HS-5 (cell line): ENCODE results near the gene UTP15.

ENCODE experiments used
- DNase-seq: peaks from one replicate; pipeline ENCODE4 v3.0.0-alpha.2; 2012; ENCODE audit warnings: low read depth

UTP15 gene

GRCh38 chr5:73623060-73623459 lies 57.5 kb downstream of the UTP15 start:
- DNase-seq = no peak

DNA sequence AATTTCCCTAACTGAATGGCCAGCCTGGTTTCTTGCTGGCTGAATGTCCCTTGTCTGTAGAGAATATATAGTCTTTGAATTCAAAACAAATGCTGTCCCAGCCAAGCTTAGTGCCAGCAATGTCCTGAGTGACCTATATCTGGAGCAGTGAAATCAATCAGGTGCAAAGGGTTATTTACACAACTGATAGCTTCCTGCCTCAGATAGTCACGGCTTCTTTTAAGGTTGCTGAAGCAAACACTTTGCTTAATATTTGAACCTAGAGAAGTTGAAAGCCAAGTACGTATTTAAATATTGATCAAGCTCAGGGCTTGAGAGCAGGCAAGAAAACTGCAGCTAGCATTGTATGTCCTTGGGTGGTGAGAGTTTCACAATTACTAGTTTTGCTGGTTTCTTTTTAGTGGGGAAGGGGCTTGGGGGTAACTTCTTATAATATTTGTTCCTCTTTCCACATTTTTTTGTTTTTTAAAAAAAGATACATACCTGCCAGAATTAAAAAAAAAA lies 58.4 kb downstream of the UTP15 start:
- DNase-seq = no peak

GRCh38 chr5:73624888-73625287 lies 59.3 kb downstream of the UTP15 start:
- DNase-seq = no peak

GRCh38 chr5:73625372-73625943 lies 59.9 kb downstream of the UTP15 start:
- no peak for DNase-seq

DNA sequence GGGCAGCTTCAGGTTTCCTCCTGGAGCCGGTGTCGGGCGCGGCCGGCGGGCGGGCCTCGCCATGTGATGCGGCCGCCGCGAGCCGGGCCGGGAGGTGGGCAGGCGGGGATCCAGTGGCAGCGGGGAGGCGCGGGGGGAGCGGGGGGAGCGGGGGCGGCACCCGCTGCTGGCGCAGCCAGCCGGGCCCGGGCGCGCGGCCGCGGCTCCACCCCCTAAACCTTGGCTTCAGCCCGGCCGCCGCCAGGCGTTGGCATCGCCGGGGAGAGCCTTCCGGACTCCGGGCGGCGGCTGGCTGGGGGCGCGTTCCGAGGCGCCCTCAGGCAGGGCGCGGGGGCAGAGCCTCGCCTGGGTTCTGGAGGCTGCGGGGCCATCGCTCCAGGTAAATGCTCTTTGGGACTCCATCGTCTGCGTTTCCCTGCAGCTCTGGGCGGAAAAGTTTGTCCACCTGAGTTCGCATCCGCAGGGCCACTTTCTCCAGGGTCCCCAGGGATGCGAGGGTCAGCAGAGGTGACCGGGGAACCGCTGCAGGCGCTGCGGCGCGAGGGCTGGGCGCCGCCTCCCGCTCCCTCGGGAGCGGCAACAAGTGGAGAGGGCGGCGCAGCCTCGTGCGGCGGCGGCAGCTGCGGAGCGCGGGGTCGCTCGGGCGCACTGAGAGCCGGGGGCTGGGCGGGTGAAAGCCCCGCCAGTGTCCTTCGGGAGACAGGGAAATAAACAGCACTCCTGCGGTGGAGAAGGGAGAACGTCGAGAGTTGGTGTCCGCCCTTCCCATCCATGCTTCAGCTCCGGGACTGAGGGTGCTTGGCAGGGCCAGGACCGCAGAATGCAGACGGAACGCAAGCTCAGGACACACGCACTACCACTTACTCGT lies 60.6 kb downstream of the UTP15 start, which contains the start of gene ARHGEF28:
Gene ARHGEF28, plus strand, starts transcription at position 253 of the 868 bp plus-strand sequence. CDS start 58,656 bp downstream, outside the sequence.
- no peak for DNase-seq

- DNase-seq = no peak
Measured at GRCh38 chr5:73626814-73627313, 61.3 kb downstream of the UTP15 start.

- DNase-seq = no peak
Measured at GRCh38 chr5:73629456-73629855, 63.9 kb downstream of the UTP15 start.

GRCh38 chr5:73630765-73631164 lies 65.2 kb downstream of the UTP15 start:
- DNase-seq = no peak

DNA sequence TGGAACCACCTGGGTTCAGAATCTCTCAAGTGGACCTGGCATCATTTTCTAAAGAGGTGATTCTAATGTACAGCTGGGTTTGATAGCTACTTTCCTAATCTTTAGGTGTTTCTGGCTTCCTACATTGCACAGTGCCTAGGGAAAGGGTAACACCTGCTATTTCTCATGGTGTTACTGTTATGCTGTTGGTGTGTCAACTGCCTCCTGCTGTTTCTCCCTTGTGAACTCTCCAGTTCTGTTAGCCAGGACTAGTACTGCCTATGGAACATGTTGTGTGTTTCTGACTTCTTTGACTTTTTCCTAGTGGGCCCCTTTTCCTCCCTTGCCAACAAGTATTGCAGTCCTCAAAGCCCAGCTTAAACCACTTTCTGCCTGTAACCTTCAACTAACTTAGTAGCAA lies 66.0 kb downstream of the UTP15 start:
- DNase-seq = no peak
